Tibial nerve (tissue), 4 donors: ENCODE results near the gene ASCL2. TPM values are rescaled to one million over a fixed set of nuclear protein-coding genes. Genes with fewer than 3 reads are reported as not detected.

Source experiments
- DNase-seq, 2 donors: peaks; one replicate each; pipeline ENCODE4 v3.0.0-alpha.2; 2019; ENCODE audit warnings: low spot score in 2 of 2
- H3K27ac ChIP-seq, 4 donors: fragments of 200-600 bp; sonication (generic) in 3 of 4; one replicate each; pipeline ENCODE4 v1.5.1; 2017 to 2019; ENCODE audit warnings: mild to moderate bottlenecking in 1 of 4
- H3K27me3 ChIP-seq, 2 donors: fragments of 200-600 bp; sonication (generic) in 1 of 2; one replicate each; pipeline versions ENCODE4 v1.5.1 to v1.6.0; 2017 to 2019
- H3K36me3 ChIP-seq, 3 donors: fragments of 200-600 bp; sonication (generic); one replicate each; pipeline ENCODE4 v1.5.1; 2018 to 2019
- H3K4me1 ChIP-seq, 4 donors: fragments of 200-600 bp; sonication (generic) in 3 of 4; one replicate each; pipeline ENCODE4 v1.5.1; 2017 to 2019
- H3K4me3 ChIP-seq, 4 donors: fragments of 200-600 bp; sonication (generic) in 3 of 4; one replicate each; pipeline ENCODE4 v1.5.1; 2017 to 2019; ENCODE audit warnings: mild to moderate bottlenecking in 1 of 4, moderate library complexity in 1 of 4
- H3K9me3 ChIP-seq, 4 donors: fragments of 200-600 bp; sonication (generic) in 3 of 4; one replicate each; pipeline ENCODE4 v1.5.1; 2017 to 2019
- EP300 ChIP-seq, 2 donors: sonication (generic); formaldehyde crosslinking; IDR thresholded peaks; one replicate each; pipeline ENCODE4 v1.6.1; 2017; ENCODE audit warnings: antibody characterized with exemption in 2 of 2, mild to moderate bottlenecking in 1 of 2
- POLR2A ChIP-seq, 2 donors: fragments of 450-650 bp; IDR thresholded peaks; one replicate each; pipeline ENCODE4 v1.6.1; 2017; ENCODE audit warnings: antibody characterized with exemption in 2 of 2, mild to moderate bottlenecking in 2 of 2, moderate library complexity in 2 of 2
- WGBS, 2 donors: methylation state at CpG; one replicate each; pipeline ENCODE4 v1.1.5; 2018; 5-methylcytosine and 5-hydroxymethylcytosine counted together
- total RNA-seq, 4 donors: library from RNA; depleted of rRNA; stranded (reverse); fragments of >200 nt; gene quantifications; one replicate each; pipeline ENCODE4 v1.1.0, GENCODE V29; 2016
- TF ChIP-seq, protein P1 (sequence below), 5 experiments: fragments of 200-600 bp in 3 of 5; fragments of 450-650 bp in 2 of 5; sonication (generic) in 3 of 5; IDR thresholded peaks; one replicate each; pipeline ENCODE4 v1.5.1; 2016 to 2019; ENCODE audit warnings: antibody characterized with exemption in 5 of 5, mild to moderate bottlenecking in 3 of 5, moderate library complexity in 2 of 5

ASCL2 gene
- total RNA-seq, 4 donors from 2014 or later, result 0.66 to 4.1 (median 3.0) TPM

DNA sequence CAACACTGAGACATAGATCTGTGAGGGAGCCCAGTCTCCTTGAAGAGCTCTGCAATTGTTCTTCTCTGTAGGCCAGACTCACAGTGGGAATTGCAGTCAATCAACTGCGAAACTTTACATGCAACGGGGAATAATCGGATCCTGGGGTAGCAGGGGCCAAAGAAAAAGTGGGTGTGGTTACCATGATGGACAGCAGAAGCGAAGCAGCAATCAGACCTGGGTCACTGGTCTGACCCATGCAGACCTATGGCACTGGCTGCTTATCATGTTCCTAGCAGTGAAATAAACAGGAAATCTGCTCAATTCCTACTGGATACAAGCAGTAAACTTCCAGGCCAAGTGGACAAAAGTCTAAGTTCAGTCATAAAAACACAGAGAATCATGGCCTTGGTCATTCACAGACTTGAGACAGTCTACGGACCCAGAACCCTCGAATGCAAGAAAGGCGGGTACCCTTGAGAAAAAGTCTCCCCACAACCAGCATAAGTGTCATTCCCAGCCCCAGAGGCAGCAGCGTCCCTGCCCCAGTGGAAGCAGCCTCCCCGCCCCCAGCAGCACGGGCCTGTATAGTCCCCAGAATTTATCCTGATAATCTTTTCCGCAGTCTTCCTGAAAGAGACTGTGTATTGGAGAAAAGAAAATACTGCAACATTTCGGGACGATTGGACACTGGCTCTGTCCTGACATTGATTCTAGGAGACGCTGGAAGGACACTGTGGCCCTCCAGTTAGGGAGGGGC is 34.6 kb downstream of the ASCL2 start:
- Histone ChIP-seq H3K4me1 (no peaks in the 10 kb centered on the region), H3K27me3 (no peaks in the 10 kb centered on the region), H3K4me3 (no peak overlapping the region), H3K9me3 (peaks cover 0 to under 1% (median 0%) of the 10 kb centered on the region in 4 donors), H3K36me3 (no peaks in the 10 kb centered on the region), H3K27ac (no peak overlapping the region)
- 77 to 85% methylated on average over 14 of the region's 14 CpGs for WGBS, 2 donors
- TF ChIP-seq, protein P1, sequence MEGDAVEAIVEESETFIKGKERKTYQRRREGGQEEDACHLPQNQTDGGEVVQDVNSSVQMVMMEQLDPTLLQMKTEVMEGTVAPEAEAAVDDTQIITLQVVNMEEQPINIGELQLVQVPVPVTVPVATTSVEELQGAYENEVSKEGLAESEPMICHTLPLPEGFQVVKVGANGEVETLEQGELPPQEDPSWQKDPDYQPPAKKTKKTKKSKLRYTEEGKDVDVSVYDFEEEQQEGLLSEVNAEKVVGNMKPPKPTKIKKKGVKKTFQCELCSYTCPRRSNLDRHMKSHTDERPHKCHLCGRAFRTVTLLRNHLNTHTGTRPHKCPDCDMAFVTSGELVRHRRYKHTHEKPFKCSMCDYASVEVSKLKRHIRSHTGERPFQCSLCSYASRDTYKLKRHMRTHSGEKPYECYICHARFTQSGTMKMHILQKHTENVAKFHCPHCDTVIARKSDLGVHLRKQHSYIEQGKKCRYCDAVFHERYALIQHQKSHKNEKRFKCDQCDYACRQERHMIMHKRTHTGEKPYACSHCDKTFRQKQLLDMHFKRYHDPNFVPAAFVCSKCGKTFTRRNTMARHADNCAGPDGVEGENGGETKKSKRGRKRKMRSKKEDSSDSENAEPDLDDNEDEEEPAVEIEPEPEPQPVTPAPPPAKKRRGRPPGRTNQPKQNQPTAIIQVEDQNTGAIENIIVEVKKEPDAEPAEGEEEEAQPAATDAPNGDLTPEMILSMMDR (IDR thresholded peaks at IDR 0.05), result no peak
- TF ChIP-seq POLR2A (IDR thresholded peaks at IDR 0.05) (no peak), EP300 (IDR thresholded peaks at IDR 0.05) (no peak)
- no peak for DNase-seq

DNA sequence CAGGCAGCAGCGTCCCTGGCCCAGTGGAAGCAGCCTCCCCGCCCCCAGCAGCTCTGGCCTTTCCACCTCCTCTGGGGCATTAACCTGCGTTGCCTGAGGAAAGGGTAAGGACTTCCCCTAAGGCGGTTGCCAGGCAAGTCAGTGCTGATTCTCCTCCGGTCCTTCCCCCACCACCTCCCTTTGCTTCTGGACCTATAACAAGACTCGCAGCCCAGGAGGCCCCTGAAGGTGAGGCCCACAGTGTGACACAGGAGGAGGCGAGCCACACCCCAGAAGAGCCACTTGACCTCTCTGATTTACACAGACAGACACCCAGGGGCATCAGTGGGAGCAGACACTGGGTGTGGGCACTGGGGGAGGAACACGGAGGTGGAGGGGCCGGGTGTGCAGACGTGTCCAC is 35.4 kb downstream of the ASCL2 start:
- Histone ChIP-seq H3K36me3 (no peaks in the 10 kb centered on the region), H3K27ac (no peak overlapping the region), H3K4me1 (no peaks in the 10 kb centered on the region), H3K4me3 (no peak overlapping the region), H3K9me3 (peaks cover 0 to 7% (median 0%) of the 10 kb centered on the region in 4 donors), H3K27me3 (no peaks in the 10 kb centered on the region)
- TF ChIP-seq EP300 (IDR thresholded peaks at IDR 0.05) (no peak), POLR2A (IDR thresholded peaks at IDR 0.05) (no peak)
- TF ChIP-seq, protein P1 (IDR thresholded peaks at IDR 0.05), result no peak
- WGBS, 2 donors, result 73% methylated on average over 8 to 9 of the region's 10 CpGs
- DNase-seq, result no peak

DNA sequence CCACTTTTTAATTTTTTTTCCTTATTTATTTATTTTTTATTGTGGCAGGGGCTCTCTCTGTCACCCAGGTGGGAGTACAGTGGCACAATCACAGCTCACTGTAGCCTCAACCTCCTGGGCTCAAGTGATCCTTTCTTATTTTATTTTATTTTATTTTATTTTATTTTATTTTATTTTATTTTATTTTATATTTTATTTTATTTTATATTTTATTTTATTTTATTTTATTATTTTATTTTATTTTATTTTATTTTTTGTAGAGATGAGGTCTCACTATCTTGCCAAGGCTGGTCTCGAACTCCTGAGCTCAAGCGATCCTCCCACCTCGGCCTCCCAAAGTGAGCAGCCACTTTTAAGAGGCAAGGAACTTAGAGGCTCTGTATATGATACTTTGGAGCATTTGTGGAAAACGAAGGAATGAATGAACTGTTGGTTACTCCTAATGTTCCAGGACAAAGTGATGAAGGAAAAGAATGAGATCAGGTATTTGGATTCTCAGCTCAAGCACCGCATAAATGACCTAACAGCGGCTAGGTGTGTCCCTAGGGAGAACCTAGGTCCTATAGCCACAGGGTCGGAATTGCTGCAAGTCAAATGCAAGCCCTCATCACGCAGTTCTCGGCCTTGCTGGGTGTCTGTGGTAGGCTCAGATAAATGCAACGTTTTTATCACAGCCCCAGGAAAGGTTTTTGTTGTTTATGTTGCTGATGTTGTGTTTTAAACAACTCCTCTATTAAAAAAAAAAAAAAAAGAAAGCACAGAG is 36.5 kb downstream of the ASCL2 start:
- Histone ChIP-seq H3K36me3 (no peaks in the 10 kb centered on the region), H3K27ac (no peak overlapping the region), H3K4me3 (no peak overlapping the region), H3K4me1 (no peaks in the 10 kb centered on the region), H3K27me3 (no peaks in the 10 kb centered on the region), H3K9me3 (peaks cover 0 to 18% (median 3%) of the 10 kb centered on the region in 4 donors)
- no peak for DNase-seq
- WGBS, 2 donors, result 86 to 87% methylated on average over 10 of the region's 10 CpGs
- TF ChIP-seq POLR2A (IDR thresholded peaks at IDR 0.05) (no peak), EP300 (IDR thresholded peaks at IDR 0.05) (no peak)
- TF ChIP-seq, protein P1 (IDR thresholded peaks at IDR 0.05), result no peak

DNA sequence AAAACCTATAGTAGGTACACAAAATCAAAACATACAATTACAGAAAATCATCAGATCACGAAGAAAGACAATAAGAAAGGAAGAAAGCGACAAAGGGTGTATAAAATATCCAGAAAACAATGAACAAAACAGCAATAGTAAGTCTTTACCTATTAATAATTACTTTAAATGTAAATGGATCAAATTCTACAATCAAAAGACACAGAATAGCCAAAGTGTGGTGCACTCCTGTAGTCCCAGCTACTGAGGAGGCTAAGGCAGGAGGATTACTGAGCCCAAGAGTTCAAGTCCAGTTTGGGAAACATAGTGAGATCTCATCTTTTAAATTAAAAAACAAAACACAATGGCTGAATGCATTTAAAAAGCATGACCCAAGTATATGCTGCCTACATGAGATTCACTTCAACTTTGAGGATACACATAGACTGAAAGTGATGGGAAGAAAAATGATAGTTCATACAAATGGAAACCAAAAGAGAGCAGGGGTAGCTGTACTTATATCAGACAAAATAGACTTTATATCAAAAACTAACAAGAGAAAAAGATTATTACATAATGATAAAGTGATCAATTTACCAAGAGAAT is 40.6 kb downstream of the ASCL2 start:
- Histone ChIP-seq H3K27ac (no peak overlapping the region), H3K4me3 (no peak overlapping the region), H3K4me1 (no peaks in the 10 kb centered on the region), H3K27me3 (no peaks in the 10 kb centered on the region), H3K36me3 (no peaks in the 10 kb centered on the region), H3K9me3 (peaks cover 0 to 20% (median 3%) of the 10 kb centered on the region in 4 donors)
- DNase-seq, result no peak
- 73 to 81% methylated on average over 2 of the region's 2 CpGs for WGBS, 2 donors
- TF ChIP-seq POLR2A (IDR thresholded peaks at IDR 0.05) (no peak), EP300 (IDR thresholded peaks at IDR 0.05) (no peak)
- TF ChIP-seq, protein P1 (IDR thresholded peaks at IDR 0.05), result no peak

DNA sequence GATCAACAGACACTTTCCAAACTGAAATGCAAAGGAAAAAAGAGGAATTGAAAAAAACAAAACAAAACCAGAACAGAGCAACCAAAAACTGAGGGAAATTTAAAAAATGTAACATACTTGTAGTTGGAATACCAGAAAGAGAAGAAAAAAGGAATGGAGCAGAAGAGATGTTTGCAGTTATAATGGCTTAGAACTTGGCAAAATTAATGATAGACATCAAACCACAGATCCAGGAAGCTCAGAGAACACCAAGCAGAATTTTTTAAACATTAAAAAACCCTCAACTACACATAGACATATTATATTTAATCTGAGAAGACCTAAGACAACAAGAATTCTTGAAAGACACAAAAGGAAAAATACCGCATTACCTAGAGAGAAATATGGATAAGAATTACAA is 46.1 kb downstream of the ASCL2 start:
- Histone ChIP-seq H3K27me3 (no peaks in the 10 kb centered on the region), H3K27ac (no peak overlapping the region), H3K36me3 (no peaks in the 10 kb centered on the region), H3K4me1 (peaks cover 0 to 3% (median 0%) of the 10 kb centered on the region in 4 donors), H3K4me3 (no peak overlapping the region), H3K9me3 (peaks cover 0 to 19% (median 3%) of the 10 kb centered on the region in 4 donors)
- 90 to 97% methylated on average over 1 of the region's 1 CpG for WGBS, 2 donors
- no peak for DNase-seq
- no peak for TF ChIP-seq POLR2A (IDR thresholded peaks at IDR 0.05)
- TF ChIP-seq EP300 (IDR thresholded peaks at IDR 0.05), result no peak
- TF ChIP-seq, protein P1 (IDR thresholded peaks at IDR 0.05), result no peak
